Ascending aorta (tissue), 2 donors: ENCODE results near the gene SIGLEC12. TPM values are rescaled to one million over a fixed set of nuclear protein-coding genes. Genes with fewer than 3 reads are reported as not detected.

Source experiments
- DNase-seq, 2 donors: peaks; one replicate each; pipeline ENCODE4 v3.0.0-alpha.2; 2019; ENCODE audit warnings: low spot score in 2 of 2
- H3K27ac ChIP-seq, 2 donors: fragments of 200-600 bp; sonication (generic); one replicate each; pipeline ENCODE4 v1.5.1; 2016 to 2017; ENCODE audit warnings: mild to moderate bottlenecking in 1 of 2
- H3K27me3 ChIP-seq: fragments of 200-600 bp; sonication (generic); one replicate; pipeline ENCODE4 v1.5.1; 2017
- H3K36me3 ChIP-seq, 2 donors: fragments of 200-600 bp; sonication (generic); one replicate each; pipeline ENCODE4 v1.5.1; 2016
- H3K4me1 ChIP-seq, 2 donors: fragments of 200-600 bp; sonication (generic); one replicate each; pipeline ENCODE4 v1.5.1; 2016 to 2017; ENCODE audit warnings: mild to moderate bottlenecking in 1 of 2
- H3K4me3 ChIP-seq, 2 donors: fragments of 200-600 bp; sonication (generic); one replicate each; pipeline ENCODE4 v1.5.1; 2016 to 2017; ENCODE audit warnings: mild to moderate bottlenecking in 1 of 2
- H3K9me3 ChIP-seq, 2 donors: fragments of 200-600 bp; sonication (generic); one replicate each; pipeline ENCODE4 v1.5.1; 2016
- CTCF ChIP-seq, 3 experiments: fragments of 200-600 bp in 2 of 3; fragments of 450-650 bp in 1 of 3; sonication (generic) in 2 of 3; IDR thresholded peaks; one replicate each; pipeline ENCODE4 v1.5.1; 2016 to 2019; ENCODE audit warnings: antibody characterized with exemption in 3 of 3, mild to moderate bottlenecking in 1 of 3, moderate library complexity in 1 of 3
- intact Hi-C: fragments of 100-400 bp; cut with DNase I; formaldehyde crosslinking; loops from one replicate; pipeline ENCODE4 v1.15.1; 2023
- total RNA-seq: library from RNA; depleted of rRNA; stranded (reverse); fragments of >200 nt; gene quantifications from one replicate; pipeline ENCODE4 v1.1.0, GENCODE V29; 2016

SIGLEC12 gene
- total RNA-seq, 1 donor from 2014 or later = not detected

GRCh38 chr19:51471527-51471926, 30.1 kb downstream of the SIGLEC12 start:
- DNase-seq = no peak
- Histone ChIP-seq H3K27me3 (no peaks in the 10 kb centered on the region), H3K4me1 (no peaks in the 10 kb centered on the region), H3K9me3 (no peaks in the 10 kb centered on the region), H3K4me3 (no peak overlapping the region), H3K36me3 (no peaks in the 10 kb centered on the region), H3K27ac (no peak overlapping the region)
- intact Hi-C loops = loop anchor here (10.0 kb wide), 1 partner anchor 303 kb away; no protein-coding TSS in a partner anchor
- TF ChIP-seq CTCF (IDR thresholded peaks at IDR 0.05) = no peak

GRCh38 chr19:51470966-51471365, 30.6 kb downstream of the SIGLEC12 start:
- Histone ChIP-seq H3K27ac (no peak overlapping the region), H3K27me3 (no peaks in the 10 kb centered on the region), H3K36me3 (no peaks in the 10 kb centered on the region), H3K4me1 (no peaks in the 10 kb centered on the region), H3K4me3 (no peak overlapping the region), H3K9me3 (no peaks in the 10 kb centered on the region)
- no peak for TF ChIP-seq CTCF (IDR thresholded peaks at IDR 0.05)
- intact Hi-C loops = loop anchor here (10.0 kb wide), 1 partner anchor 304 kb away; no protein-coding TSS in a partner anchor
- peak in 1 of 2 donors; percentile 35 for DNase-seq

DNA sequence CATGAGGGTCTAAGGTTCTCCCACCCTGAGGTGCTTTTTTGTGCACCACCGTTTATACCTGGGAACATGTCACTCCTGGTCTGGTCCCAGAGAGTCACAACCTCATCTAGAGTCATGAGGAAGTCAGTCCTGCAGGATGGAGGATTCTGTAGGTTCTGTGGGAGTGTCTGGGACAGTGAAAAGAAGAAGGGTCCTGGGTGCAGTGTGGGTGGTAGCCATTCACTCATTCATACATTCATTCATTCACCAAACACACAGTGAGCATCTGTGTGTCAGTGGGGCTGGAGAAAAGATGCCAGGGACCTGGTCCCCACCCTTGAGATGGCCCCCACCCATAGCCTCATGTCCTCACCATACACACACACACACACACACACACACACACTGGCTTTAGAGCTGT, 32.0 kb downstream of the SIGLEC12 start:
- intact Hi-C loops = loop anchor here (10.0 kb wide), 1 partner anchor 305 kb away; no protein-coding TSS in a partner anchor
- H3K27ac ChIP-seq = no peak overlapping the region
- no peaks in the 10 kb centered on the region for H3K4me1 ChIP-seq
- TF ChIP-seq CTCF (IDR thresholded peaks at IDR 0.05) = no peak
- no peaks in the 10 kb centered on the region for H3K36me3 ChIP-seq
- peak in 1 of 2 donors; percentile 27 for DNase-seq
- no peaks in the 10 kb centered on the region for H3K27me3 ChIP-seq
- H3K9me3 ChIP-seq = no peaks in the 10 kb centered on the region
- H3K4me3 ChIP-seq = no peak overlapping the region

DNA sequence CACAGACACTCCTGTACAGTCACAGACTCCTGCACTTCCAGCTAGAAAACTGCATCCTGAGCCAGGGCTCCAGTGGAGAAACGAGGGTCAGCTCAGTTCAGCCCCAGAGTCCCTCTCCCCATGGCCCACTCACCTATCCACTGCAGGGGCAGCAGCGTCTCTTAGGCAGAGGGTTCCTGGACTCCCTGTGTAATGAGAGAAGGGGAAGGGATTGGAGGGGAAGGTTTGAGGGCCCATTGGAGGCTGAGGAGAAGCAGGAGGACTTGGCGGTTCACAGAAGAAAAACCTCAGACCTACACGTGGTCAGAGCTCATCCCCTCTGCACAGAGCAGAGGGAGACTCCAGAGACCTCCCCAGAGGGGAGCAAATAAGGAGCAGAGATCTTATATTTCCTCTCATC, 32.4 kb downstream of the SIGLEC12 start:
- Histone ChIP-seq H3K36me3 (no peaks in the 10 kb centered on the region), H3K4me3 (no peak overlapping the region), H3K27ac (no peak overlapping the region), H3K27me3 (no peaks in the 10 kb centered on the region), H3K4me1 (no peaks in the 10 kb centered on the region), H3K9me3 (no peaks in the 10 kb centered on the region)
- TF ChIP-seq CTCF (IDR thresholded peaks at IDR 0.05) = no peak
- intact Hi-C loops = no loop called here
- DNase-seq = peak in 1 of 2 donors; percentile 51

- no peaks in the 10 kb centered on the region for H3K27me3 ChIP-seq
- H3K4me1 ChIP-seq = no peaks in the 10 kb centered on the region
- H3K9me3 ChIP-seq = no peaks in the 10 kb centered on the region
- intact Hi-C loops = no loop called here
- H3K4me3 ChIP-seq = no peak overlapping the region
- no peak overlapping the region for H3K27ac ChIP-seq
- no peaks in the 10 kb centered on the region for H3K36me3 ChIP-seq
- peak in 1 of 2 donors; percentile 41 for DNase-seq
- TF ChIP-seq CTCF (IDR thresholded peaks at IDR 0.05) = no peak
These were observed 33.1 kb downstream of the SIGLEC12 start for GRCh38 chr19:51468545-51468920.
